ENCODE results near the gene SLIT3.

The SLIT3 gene

DNA sequence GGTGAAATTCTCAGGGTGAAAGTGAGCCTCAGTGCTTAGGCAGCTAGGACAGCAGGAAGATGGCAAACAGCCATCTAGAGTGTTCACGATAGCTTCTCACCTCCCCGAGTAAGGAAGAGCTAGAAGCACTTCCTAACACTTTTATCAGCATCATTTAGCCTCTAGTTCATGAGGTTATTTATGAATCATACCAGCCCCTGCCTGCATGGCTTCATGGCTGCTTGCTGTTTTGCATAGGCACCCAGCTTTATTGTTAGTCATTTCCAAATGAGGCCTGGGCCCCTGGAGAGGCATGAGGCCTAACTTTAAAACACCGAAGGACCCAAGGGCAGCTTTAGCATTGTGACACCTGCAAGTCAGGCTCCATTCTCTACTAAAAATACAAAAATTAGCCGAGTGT lies 586.9 kb downstream of the SLIT3 start:
- Histone ChIP-seq H3K9ac (ENCODE audit: insufficient read length) (no peak overlapping the region), H3K36me3 (ENCODE audit: insufficient read depth, low read length) (no peaks in the 10 kb centered on the region), H3K27ac (no peak overlapping the region), H3K9me3 (ENCODE audit: low read depth, low read length) (no peaks in the 10 kb centered on the region), H3K4me3 (no peak overlapping the region)
- no peak for TF ChIP-seq POLR2AphosphoS5 (IDR thresholded peaks at IDR 0.05; ENCODE audit: borderline replicate concordance, low read depth, low read length)
- no peak for TF ChIP-seq FOXP2 (optimal IDR thresholded peaks at IDR 0.05; ENCODE audit: control extremely low read depth, extremely low read length, insufficient read depth)
- no peak for TF ChIP-seq EZH2 (IDR thresholded peaks at IDR 0.05)
- no peak for DNase-seq (ENCODE audit: low read depth, low spot score)

DNA sequence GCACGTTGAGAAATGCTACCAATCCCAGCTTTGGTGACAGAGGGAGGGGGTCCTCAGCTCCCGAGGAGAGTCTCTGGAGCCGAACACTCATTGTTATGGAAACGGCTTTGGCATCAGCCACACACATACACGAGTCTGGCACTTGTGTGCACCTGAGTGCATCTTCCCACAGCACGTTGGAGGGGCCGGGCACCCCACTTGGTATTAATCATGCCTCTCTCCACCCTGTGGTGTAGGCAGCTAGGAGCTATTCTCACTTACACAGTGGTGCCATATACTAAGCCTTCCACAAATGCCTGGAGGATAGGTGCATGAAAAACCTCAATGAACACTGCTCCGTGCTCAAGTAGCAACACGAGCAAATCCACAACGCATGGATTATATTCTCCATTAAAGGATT lies 587.9 kb downstream of the SLIT3 start:
- DNase-seq (ENCODE audit: low read depth, low spot score), result no peak
- no peak overlapping the region for H3K27ac ChIP-seq
- H3K9me3 ChIP-seq (ENCODE audit: low read depth, low read length), result no peaks in the 10 kb centered on the region
- TF ChIP-seq FOXP2 (optimal IDR thresholded peaks at IDR 0.05; ENCODE audit: control extremely low read depth, extremely low read length, insufficient read depth) (no peak), POLR2AphosphoS5 (IDR thresholded peaks at IDR 0.05; ENCODE audit: borderline replicate concordance, low read depth, low read length) (no peak), EZH2 (IDR thresholded peaks at IDR 0.05) (no peak)
- H3K36me3 ChIP-seq (ENCODE audit: insufficient read depth, low read length), result no peaks in the 10 kb centered on the region
- H3K9ac ChIP-seq (ENCODE audit: insufficient read length), result no peak overlapping the region
- no peak overlapping the region for H3K4me3 ChIP-seq

DNA sequence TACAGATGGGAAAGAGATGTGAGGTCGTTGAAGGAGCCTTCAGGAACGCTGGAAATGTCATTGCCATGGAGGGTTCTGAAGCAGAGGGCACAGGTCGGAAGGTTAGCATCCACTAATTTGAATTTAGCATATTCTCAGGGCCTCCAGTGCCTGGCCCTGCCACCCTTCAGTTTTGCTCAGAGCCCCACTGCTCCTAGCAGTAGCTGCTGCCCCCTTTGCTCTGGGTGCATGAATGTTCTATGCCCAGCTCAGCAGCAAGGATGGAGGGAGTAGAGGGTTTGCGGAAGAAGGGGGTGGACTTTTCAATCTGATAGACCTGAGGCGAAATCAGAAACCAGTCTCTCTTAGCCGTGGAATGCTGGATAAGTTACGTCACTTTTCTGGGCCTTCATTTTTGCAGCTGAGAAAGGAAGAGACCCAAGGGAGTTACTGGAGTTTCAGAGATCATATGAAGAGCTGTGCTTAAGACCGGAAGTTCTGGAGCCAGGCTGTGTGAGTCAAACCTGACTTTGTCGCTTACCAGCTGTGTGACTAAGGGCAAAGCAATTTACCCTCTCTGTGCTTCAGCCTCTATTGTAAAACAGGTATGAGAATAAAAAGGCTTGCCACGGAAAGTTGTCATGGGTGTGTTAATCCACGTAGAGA lies 588.5 kb downstream of the SLIT3 start:
- Histone ChIP-seq H3K27ac (no peak overlapping the region), H3K9me3 (ENCODE audit: low read depth, low read length) (no peaks in the 10 kb centered on the region), H3K4me3 (no peak overlapping the region), H3K9ac (ENCODE audit: insufficient read length) (no peak overlapping the region), H3K36me3 (ENCODE audit: insufficient read depth, low read length) (no peaks in the 10 kb centered on the region)
- TF ChIP-seq EZH2 (IDR thresholded peaks at IDR 0.05), result no peak
- TF ChIP-seq FOXP2 (optimal IDR thresholded peaks at IDR 0.05; ENCODE audit: control extremely low read depth, extremely low read length, insufficient read depth), result no peak
- TF ChIP-seq POLR2AphosphoS5 (IDR thresholded peaks at IDR 0.05; ENCODE audit: borderline replicate concordance, low read depth, low read length), result no peak
- DNase-seq (ENCODE audit: low read depth, low spot score), result no peak

DNA sequence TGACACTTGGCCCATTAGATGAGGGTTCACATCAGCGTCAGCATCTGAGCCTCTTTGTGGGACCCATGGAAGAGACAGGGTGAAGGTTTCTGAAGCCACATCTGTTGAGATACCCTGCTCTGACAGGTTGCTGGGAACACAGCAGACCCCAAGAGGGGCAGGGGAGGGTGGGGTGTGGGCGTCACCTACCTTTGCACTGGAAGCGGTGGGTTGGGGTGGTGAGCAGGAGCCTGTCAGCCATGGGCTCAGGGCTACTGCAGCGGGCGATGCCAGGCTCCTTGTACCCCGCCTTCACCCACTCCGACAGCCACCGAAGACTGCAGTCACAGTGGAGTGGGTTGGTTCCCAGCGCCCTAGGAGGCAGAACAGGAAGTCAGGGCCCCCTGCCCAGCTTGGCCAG lies 590.2 kb downstream of the SLIT3 start:
- no peak for TF ChIP-seq FOXP2 (optimal IDR thresholded peaks at IDR 0.05; ENCODE audit: control extremely low read depth, extremely low read length, insufficient read depth)
- no peak for TF ChIP-seq EZH2 (IDR thresholded peaks at IDR 0.05)
- no peak for TF ChIP-seq POLR2AphosphoS5 (IDR thresholded peaks at IDR 0.05; ENCODE audit: borderline replicate concordance, low read depth, low read length)
- Histone ChIP-seq H3K9me3 (ENCODE audit: low read depth, low read length) (no peaks in the 10 kb centered on the region), H3K9ac (ENCODE audit: insufficient read length) (no peak overlapping the region), H3K4me3 (no peak overlapping the region), H3K27ac (no peak overlapping the region), H3K36me3 (ENCODE audit: insufficient read depth, low read length) (no peaks in the 10 kb centered on the region)
- no peak for DNase-seq (ENCODE audit: low read depth, low spot score)

DNA sequence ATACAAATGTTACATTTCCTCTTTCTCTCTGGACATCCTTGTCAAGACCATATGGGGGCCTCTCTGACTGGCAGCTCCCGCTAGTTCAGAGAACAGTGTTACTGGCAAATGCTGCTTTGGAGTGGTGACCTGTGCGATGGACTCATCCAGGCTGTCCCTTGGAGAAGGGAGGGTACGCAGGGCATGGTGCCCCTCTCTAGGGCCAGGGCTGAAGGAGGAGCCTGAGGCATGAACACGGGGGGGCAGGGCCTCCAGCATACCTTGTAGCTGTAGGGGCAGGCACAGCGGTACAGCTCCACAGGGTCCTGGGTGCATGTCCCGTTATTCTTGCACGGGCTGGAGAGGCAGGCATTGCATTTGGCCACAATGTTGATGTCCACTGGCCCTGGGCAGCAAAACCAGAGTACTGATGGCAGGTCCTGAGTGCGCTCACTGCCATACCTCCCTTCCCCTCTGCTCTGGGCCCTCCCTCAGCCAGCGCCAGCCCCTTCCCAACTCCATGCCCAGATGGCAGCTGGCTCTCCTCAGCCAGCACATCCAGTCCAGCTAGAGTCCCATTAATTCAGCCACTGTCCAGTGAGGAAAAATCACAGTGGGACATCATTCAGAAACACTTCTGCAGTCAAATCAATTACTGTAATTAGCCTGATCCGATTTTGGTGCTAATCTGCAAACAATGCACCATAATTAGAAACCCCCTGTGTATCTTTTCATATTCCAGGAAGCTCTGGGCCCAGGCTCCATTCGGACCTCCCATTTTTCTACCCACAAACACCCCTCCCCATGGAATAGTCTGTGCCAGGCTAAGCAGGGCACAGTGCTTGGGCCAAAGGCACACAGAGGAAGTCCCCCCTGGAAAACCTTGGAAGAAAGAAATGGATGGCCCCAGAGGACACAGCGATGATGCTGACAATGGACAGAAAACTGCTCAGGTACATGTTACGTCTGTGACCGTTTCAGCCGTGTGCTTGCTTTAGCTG lies 592.9 kb downstream of the SLIT3 start:
- no peak for DNase-seq (ENCODE audit: low read depth, low spot score)
- TF ChIP-seq POLR2AphosphoS5 (IDR thresholded peaks at IDR 0.05; ENCODE audit: borderline replicate concordance, low read depth, low read length) (no peak), FOXP2 (optimal IDR thresholded peaks at IDR 0.05; ENCODE audit: control extremely low read depth, extremely low read length, insufficient read depth) (no peak), EZH2 (IDR thresholded peaks at IDR 0.05) (no peak)

DNA sequence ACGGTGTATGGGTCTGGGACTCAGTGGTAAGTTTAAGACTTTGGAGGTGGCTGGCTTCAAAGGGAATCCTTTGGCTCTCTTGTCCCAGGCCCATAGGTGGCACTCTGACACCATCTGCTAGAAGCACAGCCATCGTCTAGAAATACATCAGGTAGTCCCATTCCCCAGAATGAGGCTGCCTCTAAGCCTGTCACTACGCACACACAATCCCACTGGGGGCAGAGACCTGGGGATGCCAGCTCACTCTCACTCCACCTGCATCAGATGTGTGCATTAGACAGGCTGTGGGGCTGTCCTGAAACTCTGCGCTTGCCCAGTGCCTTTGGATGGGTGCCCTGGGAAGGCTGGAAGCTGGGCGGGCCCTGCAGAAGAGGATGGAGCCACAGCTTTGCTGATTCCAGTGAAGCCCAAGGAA lies 594.3 kb downstream of the SLIT3 start:
- Histone ChIP-seq H3K9ac (ENCODE audit: insufficient read length) (no peak overlapping the region), H3K4me3 (no peak overlapping the region), H3K9me3 (ENCODE audit: low read depth, low read length) (no peaks in the 10 kb centered on the region), H3K27ac (no peak overlapping the region), H3K36me3 (ENCODE audit: insufficient read depth, low read length) (no peaks in the 10 kb centered on the region)
- TF ChIP-seq EZH2 (IDR thresholded peaks at IDR 0.05) (no peak), FOXP2 (optimal IDR thresholded peaks at IDR 0.05; ENCODE audit: control extremely low read depth, extremely low read length, insufficient read depth) (no peak), POLR2AphosphoS5 (IDR thresholded peaks at IDR 0.05; ENCODE audit: borderline replicate concordance, low read depth, low read length) (no peak)
- no peak for DNase-seq (ENCODE audit: low read depth, low spot score)

More for the DNA sequence above, 592.9 kb downstream of the SLIT3 start:
- Histone ChIP-seq H3K9me3 (ENCODE audit: low read depth, low read length) (no peaks in the 10 kb centered on the region), H3K36me3 (ENCODE audit: insufficient read depth, low read length) (no peaks in the 10 kb centered on the region), H3K9ac (ENCODE audit: insufficient read length) (no peak overlapping the region), H3K27ac (no peak overlapping the region), H3K4me3 (no peak overlapping the region)

DNA sequence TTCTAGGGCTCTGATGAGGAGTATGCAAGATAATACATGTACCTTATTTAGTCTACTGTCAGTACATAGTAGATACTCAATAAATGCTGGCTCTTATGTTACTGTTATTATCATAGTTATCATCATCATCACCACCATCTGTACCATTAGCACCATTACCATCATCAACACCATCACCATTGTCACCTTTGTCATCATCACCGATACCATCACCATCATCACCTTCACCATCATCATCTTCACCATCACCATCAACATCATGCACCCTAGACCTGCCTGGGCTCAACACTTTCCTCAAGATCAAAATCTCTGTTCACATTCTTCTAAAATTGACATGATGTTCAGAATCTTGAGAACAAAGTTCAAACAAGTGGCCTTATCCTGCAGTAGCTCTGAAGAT lies 595.6 kb downstream of the SLIT3 start:
- DNase-seq (ENCODE audit: low read depth, low spot score), result no peak
- Histone ChIP-seq H3K9me3 (ENCODE audit: low read depth, low read length) (no peaks in the 10 kb centered on the region), H3K36me3 (ENCODE audit: insufficient read depth, low read length) (no peaks in the 10 kb centered on the region), H3K4me3 (no peak overlapping the region), H3K27ac (no peak overlapping the region), H3K9ac (ENCODE audit: insufficient read length) (no peak overlapping the region)
- no peak for TF ChIP-seq POLR2AphosphoS5 (IDR thresholded peaks at IDR 0.05; ENCODE audit: borderline replicate concordance, low read depth, low read length)
- TF ChIP-seq EZH2 (IDR thresholded peaks at IDR 0.05), result no peak
- no peak for TF ChIP-seq FOXP2 (optimal IDR thresholded peaks at IDR 0.05; ENCODE audit: control extremely low read depth, extremely low read length, insufficient read depth)

DNA sequence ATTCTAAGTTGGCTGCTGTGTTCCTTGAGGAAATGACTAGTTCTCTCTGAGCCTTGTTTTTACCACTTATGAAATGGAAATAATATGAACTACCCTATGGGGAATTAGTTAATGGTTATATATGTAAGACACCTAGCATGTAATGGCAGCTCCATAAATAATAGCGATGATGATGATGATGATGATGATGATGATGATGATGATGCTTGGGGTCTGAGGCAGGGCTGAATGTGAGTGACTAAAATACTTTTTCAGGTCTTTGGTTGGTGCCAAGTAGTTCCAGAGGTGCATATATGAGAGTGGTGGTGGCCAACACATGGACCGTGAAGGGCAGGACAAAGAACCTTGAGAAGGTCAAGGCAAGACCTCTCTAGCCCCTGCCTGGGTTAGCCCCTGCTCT lies 598.4 kb downstream of the SLIT3 start:
- Histone ChIP-seq H3K9ac (ENCODE audit: insufficient read length) (no peak overlapping the region), H3K9me3 (ENCODE audit: low read depth, low read length) (no peaks in the 10 kb centered on the region), H3K4me3 (no peak overlapping the region), H3K27ac (no peak overlapping the region), H3K36me3 (ENCODE audit: insufficient read depth, low read length) (no peaks in the 10 kb centered on the region)
- TF ChIP-seq EZH2 (IDR thresholded peaks at IDR 0.05), result no peak
- no peak for TF ChIP-seq FOXP2 (optimal IDR thresholded peaks at IDR 0.05; ENCODE audit: control extremely low read depth, extremely low read length, insufficient read depth)
- no peak for TF ChIP-seq POLR2AphosphoS5 (IDR thresholded peaks at IDR 0.05; ENCODE audit: borderline replicate concordance, low read depth, low read length)
- no peak for DNase-seq (ENCODE audit: low read depth, low spot score)

Data from SK-N-MC (cell line).